H9 (cell line): ENCODE measurements around the gene RBM34. TPM values are rescaled to one million over a fixed set of nuclear protein-coding genes. Genes with fewer than 3 reads are reported as not detected.
A peak's percentile ranks its signal among the peaks of the same experiment; 100 is the strongest.

Experiments
- DNase-seq: peaks from one replicate; pipeline ENCODE4 v3.0.0-alpha.2; 2017
- H2AFZ ChIP-seq: one replicate; pipeline ENCODE4 v1.6.1; 2013; ENCODE audit warnings: mild to moderate bottlenecking, low read length, control low read depth, moderate library complexity
- H2AK5ac ChIP-seq: 2 replicates; pipeline ENCODE4 v1.6.1; 2013; ENCODE audit warnings: low read length, control low read depth, mixed read lengths; ENCODE audit not compliant: insufficient read length
- H2BK120ac ChIP-seq: one replicate; pipeline ENCODE4 v1.6.1; 2013; ENCODE audit warnings: low read depth, mild to moderate bottlenecking, low read length, control low read depth, inconsistent platforms; ENCODE audit not compliant: poor library complexity, severe bottlenecking
- H2BK12ac ChIP-seq: 2 replicates; pipeline ENCODE4 v1.6.1; 2013; ENCODE audit warnings: low read length, control low read depth, mixed read lengths, low read depth; ENCODE audit not compliant: insufficient read length
- H2BK15ac ChIP-seq: 2 replicates; pipeline ENCODE4 v1.6.1; 2013; ENCODE audit warnings: low read depth, low read length, control low read depth
- H2BK20ac ChIP-seq: one replicate; pipeline ENCODE4 v1.6.1; 2013; ENCODE audit warnings: low read depth, mild to moderate bottlenecking, low read length, control low read depth, inconsistent platforms; ENCODE audit not compliant: poor library complexity, severe bottlenecking
- H2BK5ac ChIP-seq: 2 replicates; pipeline ENCODE4 v1.6.1; 2013; ENCODE audit warnings: low read length, control low read depth, mixed read lengths; ENCODE audit not compliant: insufficient read length
- H3K14ac ChIP-seq: 2 replicates; pipeline ENCODE4 v1.6.1; 2013; ENCODE audit warnings: low read length, control low read depth; ENCODE audit not compliant: insufficient read depth
- H3K18ac ChIP-seq: 2 replicates; pipeline ENCODE4 v1.6.1; 2013; ENCODE audit warnings: low read depth, mild to moderate bottlenecking, mixed read lengths, low read length, control low read depth; ENCODE audit not compliant: insufficient read length
- H3K23ac ChIP-seq: 2 replicates; pipeline ENCODE4 v1.6.1; 2013; ENCODE audit warnings: low read length, control low read depth, mixed read lengths, low read depth; ENCODE audit not compliant: insufficient read length
- H3K23me2 ChIP-seq: 2 replicates; pipeline ENCODE4 v1.6.1; 2013; ENCODE audit warnings: low read depth, mild to moderate bottlenecking, mixed read lengths, low read length, control low read depth; ENCODE audit not compliant: insufficient read length, poor library complexity, severe bottlenecking
- H3K27ac ChIP-seq: 2 replicates; pipeline ENCODE4 v1.5.1; 2013; ENCODE audit warnings: low read length, control low read depth, mixed read lengths, low read depth; ENCODE audit not compliant: insufficient read length
- H3K27me3 ChIP-seq: 2 replicates; pipeline ENCODE4 v1.6.1; 2013; ENCODE audit warnings: low read length, control low read depth, inconsistent platforms; ENCODE audit not compliant: insufficient read depth
- H3K4ac ChIP-seq: 2 replicates; pipeline ENCODE4 v1.6.1; 2013; ENCODE audit warnings: low read depth, mild to moderate bottlenecking, control low read depth, inconsistent platforms, low read length, moderate library complexity
- H3K4me1 ChIP-seq: 2 replicates; pipeline ENCODE4 v1.6.1; 2013; ENCODE audit warnings: low read length, control low read depth, inconsistent platforms; ENCODE audit not compliant: insufficient read depth
- H3K4me2 ChIP-seq: 2 replicates; pipeline ENCODE4 v1.6.1; 2013; ENCODE audit warnings: low read length, control low read depth, mixed read lengths; ENCODE audit not compliant: insufficient read length, insufficient read depth
- H3K56ac ChIP-seq: 2 replicates; pipeline ENCODE4 v1.6.1; 2013; ENCODE audit warnings: low read depth, mild to moderate bottlenecking, mixed read lengths, low read length, control low read depth; ENCODE audit not compliant: insufficient read length
- H3K79me1 ChIP-seq: 2 replicates; pipeline ENCODE4 v1.6.1; 2013; ENCODE audit warnings: low read depth, mild to moderate bottlenecking, moderate library complexity, low read length, control low read depth, inconsistent platforms; ENCODE audit not compliant: insufficient read depth, poor library complexity, severe bottlenecking
- H3K79me2 ChIP-seq: 2 replicates; pipeline ENCODE4 v1.6.1; 2013; ENCODE audit warnings: low read length, control low read depth, inconsistent platforms; ENCODE audit not compliant: insufficient read depth
- H3K9ac ChIP-seq: 2 replicates; pipeline ENCODE4 v1.6.1; 2013; ENCODE audit warnings: low read length, control low read depth, mixed read lengths; ENCODE audit not compliant: insufficient read length; ENCODE audit errors: extremely low read depth
- H3K9me3 ChIP-seq: one replicate; pipeline ENCODE4 v1.6.1; 2013; ENCODE audit warnings: low read depth, low read length, inconsistent platforms; ENCODE audit not compliant: control insufficient read depth
- H3T11ph ChIP-seq: one replicate; pipeline ENCODE4 v1.6.1; 2013; ENCODE audit warnings: mild to moderate bottlenecking, low read length, control low read depth, inconsistent platforms
- H4K20me1 ChIP-seq: one replicate; pipeline ENCODE4 v1.6.1; 2013; ENCODE audit not compliant: control insufficient read depth, insufficient read length, insufficient read depth
- H4K5ac ChIP-seq: 2 replicates; pipeline ENCODE4 v1.6.1; 2013; ENCODE audit warnings: low read depth, mild to moderate bottlenecking, mixed read lengths, low read length, control low read depth; ENCODE audit not compliant: insufficient read length
- H4K8ac ChIP-seq: replicated peaks from 2 replicates; pipeline ENCODE4 v1.6.1; 2013; ENCODE audit warnings: low read length, control low read depth, mixed read lengths, low read depth; ENCODE audit not compliant: insufficient read length
- H4K91ac ChIP-seq: 2 replicates; pipeline ENCODE4 v1.6.1; 2013; ENCODE audit warnings: low read depth, mild to moderate bottlenecking, moderate library complexity, mixed read lengths, low read length, control low read depth; ENCODE audit not compliant: insufficient read length
- H3K27ac Mint-ChIP-seq, 3 experiments: 2 replicates in 2 of 3; 3 replicates in 1 of 3; pipeline ENCODE4 v1.8.0; 2020 to 2021; ENCODE audit warnings: mixed read lengths in 3 of 3, mild to moderate bottlenecking in 1 of 3, moderate library complexity in 1 of 3
- H3K27me3 Mint-ChIP-seq: 2 replicates; pipeline ENCODE4 v1.8.0; 2021; ENCODE audit warnings: low read depth, mild to moderate bottlenecking, moderate library complexity, mixed read lengths
- H3K36me3 Mint-ChIP-seq, 3 experiments: 2 replicates in 2 of 3; 3 replicates in 1 of 3; pipeline ENCODE4 v1.8.0; 2020 to 2021; ENCODE audit warnings: low read depth in 3 of 3, mixed read lengths in 3 of 3; ENCODE audit not compliant: insufficient read depth in 1 of 3
- H3K4me1 Mint-ChIP-seq, 2 experiments: 2 replicates each; pipeline ENCODE4 v1.8.0; 2020; ENCODE audit warnings: mixed read lengths in 2 of 2
- H3K4me3 Mint-ChIP-seq, 2 experiments: 2 replicates in 1 of 2; 3 replicates in 1 of 2; pipeline ENCODE4 v1.8.0; 2020 to 2021; ENCODE audit warnings: mild to moderate bottlenecking in 2 of 2, mixed read lengths in 2 of 2, moderate library complexity in 1 of 2
- H3K9me3 Mint-ChIP-seq, 2 experiments: 2 replicates in 1 of 2; 3 replicates in 1 of 2; pipeline ENCODE4 v1.8.0; 2020; ENCODE audit warnings: mild to moderate bottlenecking in 2 of 2, mixed read lengths in 2 of 2, moderate library complexity in 1 of 2
- CTCF ChIP-seq: fragments of 200-600 bp; sonication (generic); conservative IDR thresholded peaks from 3 replicates; pipeline ENCODE4 v1.8.0; 2021; ENCODE audit warnings: antibody characterized with exemption, mild to moderate bottlenecking
- WGBS: extraction: QIAGEN DNeasy Blood & Tissue Kit; methylation state at CpG from one replicate; pipeline ENCODE4 v1.1.7; 2013; ENCODE audit warnings: missing lambda C conversion rate, low lambda C conversion rate, mixed read lengths; ENCODE audit not compliant: insufficient read length; ENCODE audit errors: extremely low coverage; 5-methylcytosine and 5-hydroxymethylcytosine counted together
- total RNA-seq: library from RNA; stranded (reverse); gene quantifications from 2 replicates; pipeline ENCODE4 v1.2.1, GENCODE V29; 2021

RBM34 gene
- total RNA-seq, 1 experiment from 2014 or later: 121 TPM

- Histone ChIP-seq H3K23ac (no peak overlapping the region), H3K56ac (no peak overlapping the region), H3K27ac (no peak overlapping the region), H3K9ac (no peak overlapping the region), H3T11ph (no peak overlapping the region), H2BK5ac (no peak overlapping the region), H2BK12ac (no peak overlapping the region), H3K4me1 (no peaks in the 10 kb centered on the region), H3K14ac (no peak overlapping the region), H3K18ac (no peak overlapping the region), H4K20me1 (no peaks in the 10 kb centered on the region), H3K79me1 (no peaks in the 10 kb centered on the region), H3K9me3 (no peaks in the 10 kb centered on the region), H3K27me3 (no peaks in the 10 kb centered on the region), H2AK5ac (no peak overlapping the region), H2AFZ (no peak overlapping the region), H4K5ac (no peak overlapping the region), H4K8ac (no peak overlapping the region), H3K23me2 (peaks cover 4% of the 10 kb centered on the region), H2BK20ac (no peak overlapping the region), H3K4me2 (no peak overlapping the region), H3K4ac (no peak overlapping the region), H2BK15ac (no peak overlapping the region), H3K79me2 (peaks cover 30% of the 10 kb centered on the region), H2BK120ac (no peak overlapping the region), H4K91ac (no peak overlapping the region)
- no peak for DNase-seq
- peaks cover 33 to 69% (median 60%) of the 10 kb centered on the region in 3 experiments for H3K36me3 Mint-ChIP-seq
- H3K4me3 Mint-ChIP-seq: no peak overlapping the region; a peak in 1 of 5 replicates
- no CpG with 5 or more reads among the region's 4 CpGs for WGBS
- TF ChIP-seq CTCF: no peak
- 0 out of 5 replicates have a peak, but pooled peaks cover 0 to 3% of the 10 kb centered on the region in 2 experiments for H3K9me3 Mint-ChIP-seq
- H3K27me3 Mint-ChIP-seq: no peaks in the 10 kb centered on the region
- peak overlapping the region in 2 of 3 experiments; percentile 59 to 65; a peak in 4 of 7 replicates for H3K27ac Mint-ChIP-seq
- H3K4me1 Mint-ChIP-seq: peaks cover 11 to 24% of the 10 kb centered on the region in 2 experiments
Observed at GRCh38 chr1:235129774-235130570, 31.1 kb downstream of the RBM34 start.
